ENCODE data around the gene TP53AIP1.

DNA sequence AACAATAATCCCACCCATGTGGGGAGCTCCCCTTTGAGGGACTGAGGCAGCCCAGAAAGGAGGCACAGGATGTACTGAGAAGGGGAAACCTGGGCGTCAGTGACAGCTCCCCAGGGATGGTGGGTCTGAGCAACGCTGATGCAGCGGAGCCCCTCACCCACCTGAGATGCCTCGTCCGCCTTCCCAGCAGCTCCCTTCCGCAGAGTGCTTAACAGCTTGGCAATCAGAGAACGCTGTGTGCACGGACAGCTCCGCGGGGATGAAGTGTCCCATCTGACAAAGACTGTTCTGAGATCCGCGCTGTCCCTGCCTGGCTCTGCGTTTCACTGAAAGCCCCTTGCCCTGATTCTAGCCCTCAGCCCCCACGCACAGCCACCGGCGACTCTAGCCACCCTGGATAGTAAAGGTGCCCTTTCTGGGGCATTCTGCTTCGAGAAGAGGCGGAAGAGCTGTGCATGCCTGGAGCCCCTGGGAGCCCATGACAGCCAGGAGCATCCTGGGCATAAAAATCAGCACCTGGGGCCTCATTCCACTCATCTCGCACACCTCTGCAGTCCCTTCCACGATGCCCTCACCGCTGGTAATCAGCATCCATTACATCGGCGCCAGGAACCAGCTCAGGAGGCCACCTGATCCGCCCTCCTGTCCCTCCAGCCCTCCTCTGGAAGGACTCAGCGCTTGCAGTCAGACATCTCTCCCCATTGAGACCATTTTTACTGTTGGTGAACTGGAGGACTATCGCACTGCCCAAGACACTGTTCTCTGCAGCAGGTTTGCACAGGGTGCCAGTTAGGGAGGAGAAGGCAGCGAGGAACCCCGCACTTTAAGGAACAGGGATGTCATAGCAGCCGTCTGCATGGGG is 40.8 kb downstream of the TP53AIP1 start:
- TF ChIP-seq, protein P1, sequence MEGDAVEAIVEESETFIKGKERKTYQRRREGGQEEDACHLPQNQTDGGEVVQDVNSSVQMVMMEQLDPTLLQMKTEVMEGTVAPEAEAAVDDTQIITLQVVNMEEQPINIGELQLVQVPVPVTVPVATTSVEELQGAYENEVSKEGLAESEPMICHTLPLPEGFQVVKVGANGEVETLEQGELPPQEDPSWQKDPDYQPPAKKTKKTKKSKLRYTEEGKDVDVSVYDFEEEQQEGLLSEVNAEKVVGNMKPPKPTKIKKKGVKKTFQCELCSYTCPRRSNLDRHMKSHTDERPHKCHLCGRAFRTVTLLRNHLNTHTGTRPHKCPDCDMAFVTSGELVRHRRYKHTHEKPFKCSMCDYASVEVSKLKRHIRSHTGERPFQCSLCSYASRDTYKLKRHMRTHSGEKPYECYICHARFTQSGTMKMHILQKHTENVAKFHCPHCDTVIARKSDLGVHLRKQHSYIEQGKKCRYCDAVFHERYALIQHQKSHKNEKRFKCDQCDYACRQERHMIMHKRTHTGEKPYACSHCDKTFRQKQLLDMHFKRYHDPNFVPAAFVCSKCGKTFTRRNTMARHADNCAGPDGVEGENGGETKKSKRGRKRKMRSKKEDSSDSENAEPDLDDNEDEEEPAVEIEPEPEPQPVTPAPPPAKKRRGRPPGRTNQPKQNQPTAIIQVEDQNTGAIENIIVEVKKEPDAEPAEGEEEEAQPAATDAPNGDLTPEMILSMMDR (IDR thresholded peaks at IDR 0.05 in 8 of 11, conservative IDR thresholded peaks at IDR 0.05 in 3 of 11): no peak
- no peak for TF ChIP-seq POLR2A (IDR thresholded peaks at IDR 0.05)
- TF ChIP-seq POLR2AphosphoS5 (IDR thresholded peaks at IDR 0.05): no peak

Data from spleen (tissue), 7 donors.